ENCODE data around the gene SLC19A2. TPM values are rescaled to one million over a fixed set of nuclear protein-coding genes. Genes with fewer than 3 reads are reported as not detected.
"Not testable (repeated sequence)": the region's sequence is repeated elsewhere in the genome, so short reads cannot be mapped to it uniquely, and the experiment has no call there.

SLC19A2 gene
- total and polyA plus RNA-seq, 3 experiments from 2014 or later, result 0.62 to 9.3 (median 8.3) TPM

DNA sequence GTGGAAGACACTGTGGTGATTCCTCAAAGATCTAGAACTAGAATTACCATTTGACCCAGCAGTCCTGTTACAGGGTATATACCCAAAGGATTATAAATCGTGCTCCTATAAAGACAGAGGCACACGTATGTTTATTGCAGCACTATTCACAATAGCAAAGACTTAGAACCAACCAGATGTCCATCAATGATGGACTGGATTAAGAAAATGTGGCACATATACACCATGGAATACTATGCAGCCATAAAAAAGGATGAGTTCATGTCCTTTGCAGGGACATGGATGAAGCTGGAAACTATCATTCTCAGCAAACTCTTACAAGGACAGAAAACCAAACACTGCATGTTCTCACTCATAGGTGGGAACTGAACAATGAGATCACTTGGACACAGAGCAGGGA, 17.9 kb upstream of the SLC19A2 start:
- peaks cover 4 to 16% of the 10 kb centered on the region in 2 donors for H3K27me3 Mint-ChIP-seq
- H3K4me3 ChIP-seq (ENCODE audit: low read length); CTCF ChIA-PET; H3K9me3 Mint-ChIP-seq; DNase-seq; POLR2A ChIA-PET; H3K36me3 ChIP-seq (ENCODE audit: insufficient read depth, low read length); H3K27ac Mint-ChIP-seq; H3K4me3 Mint-ChIP-seq; H3K4me1 ChIP-seq (ENCODE audit: insufficient read depth, low read length); H3K27me3 ChIP-seq (ENCODE audit: insufficient read depth, low read length, poor library complexity, severe bottlenecking); H3K36me3 Mint-ChIP-seq; H3K9me3 ChIP-seq (ENCODE audit: low read length); H3K27ac ChIP-seq (ENCODE audit: low read depth, low read length): not testable (repeated sequence)
- H3K4me1 Mint-ChIP-seq, result peaks cover 8 to 12% (median 9%) of the 10 kb centered on the region in 3 donors

GRCh38 chr1:169499807-169500206, 14.1 kb upstream of the SLC19A2 start:
- H3K9me3 Mint-ChIP-seq, result peaks cover 0 to 8% (median 0%) of the 10 kb centered on the region in 5 donors
- no peak overlapping the region for H3K4me3 ChIP-seq (ENCODE audit: low read length)
- H3K27me3 ChIP-seq (ENCODE audit: insufficient read depth, low read length, poor library complexity, severe bottlenecking), result no peaks in the 10 kb centered on the region
- H3K4me1 ChIP-seq (ENCODE audit: insufficient read depth, low read length), result no peaks in the 10 kb centered on the region
- H3K36me3 Mint-ChIP-seq, result peaks cover 0 to 15% (median 4%) of the 10 kb centered on the region in 3 donors
- no peak overlapping the region for H3K4me3 Mint-ChIP-seq
- H3K4me1 Mint-ChIP-seq, result no peaks in the 10 kb centered on the region
- no peaks in the 10 kb centered on the region for H3K9me3 ChIP-seq (ENCODE audit: low read length)
- H3K27me3 Mint-ChIP-seq, result peaks cover 12 to 33% of the 10 kb centered on the region in 2 donors
- no peak overlapping the region for H3K27ac Mint-ChIP-seq
- no peak overlapping the region for H3K27ac ChIP-seq (ENCODE audit: low read depth, low read length)
- no peaks in the 10 kb centered on the region for H3K36me3 ChIP-seq (ENCODE audit: insufficient read depth, low read length)
- no peak for DNase-seq
- ChIA-PET POLR2A (no interaction called here), CTCF (no interaction called here)

- Histone ChIP-seq H3K4me3 (ENCODE audit: low read length) (no peak overlapping the region), H3K36me3 (ENCODE audit: insufficient read depth, low read length) (no peaks in the 10 kb centered on the region), H3K27me3 (ENCODE audit: insufficient read depth, low read length, poor library complexity, severe bottlenecking) (no peaks in the 10 kb centered on the region), H3K9me3 (ENCODE audit: low read length) (no peaks in the 10 kb centered on the region), H3K27ac (ENCODE audit: low read depth, low read length) (no peak overlapping the region), H3K4me1 (ENCODE audit: insufficient read depth, low read length) (no peaks in the 10 kb centered on the region)
- POLR2A ChIA-PET, result no interaction called here
- Mint-ChIP-seq H3K27ac (no peak overlapping the region), H3K4me1 (no peaks in the 10 kb centered on the region), H3K4me3 (no peak overlapping the region), H3K36me3 (peaks cover 0 to 15% (median 4%) of the 10 kb centered on the region in 3 donors), H3K9me3 (peaks cover 0 to 8% (median 0%) of the 10 kb centered on the region in 5 donors), H3K27me3 (peaks cover 13 to 37% of the 10 kb centered on the region in 2 donors)
- no peak for DNase-seq
- CTCF ChIA-PET, result no interaction called here
Measured at GRCh38 chr1:169497317-169497716, 11.6 kb upstream of the SLC19A2 start.

DNA sequence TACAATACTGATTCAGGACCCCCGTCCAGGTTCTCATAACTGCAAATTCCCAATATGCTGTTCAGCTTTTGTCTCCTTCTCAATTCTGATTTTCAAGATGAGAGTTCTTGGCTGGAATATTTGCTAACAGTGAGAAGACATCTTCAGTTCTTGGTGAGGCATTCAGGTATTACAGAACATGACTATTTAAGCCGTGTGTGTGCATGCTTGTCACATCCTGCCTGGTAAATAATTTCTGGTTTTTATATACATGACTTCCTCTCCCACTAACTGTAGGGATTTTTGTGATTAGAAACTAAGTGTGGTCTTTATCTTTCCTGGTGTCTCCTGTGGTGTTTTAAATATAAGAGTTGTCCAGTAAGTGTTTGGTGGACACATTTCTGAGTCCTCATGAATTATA, 10.2 kb upstream of the SLC19A2 start:
- DNase-seq, result no peak
- POLR2A ChIA-PET, result no interaction called here
- Histone ChIP-seq H3K27ac (ENCODE audit: low read depth, low read length) (no peak overlapping the region), H3K27me3 (ENCODE audit: insufficient read depth, low read length, poor library complexity, severe bottlenecking) (no peaks in the 10 kb centered on the region), H3K4me3 (ENCODE audit: low read length) (no peak overlapping the region), H3K36me3 (ENCODE audit: insufficient read depth, low read length) (no peaks in the 10 kb centered on the region), H3K4me1 (ENCODE audit: insufficient read depth, low read length) (no peaks in the 10 kb centered on the region), H3K9me3 (ENCODE audit: low read length) (no peaks in the 10 kb centered on the region)
- peaks cover 0 to 15% (median 4%) of the 10 kb centered on the region in 3 donors for H3K36me3 Mint-ChIP-seq
- H3K4me1 Mint-ChIP-seq, result no peaks in the 10 kb centered on the region
- H3K9me3 Mint-ChIP-seq, result peaks cover 0 to 8% (median 0%) of the 10 kb centered on the region in 5 donors
- peaks cover 13 to 40% of the 10 kb centered on the region in 2 donors for H3K27me3 Mint-ChIP-seq
- no peak overlapping the region for H3K4me3 Mint-ChIP-seq
- H3K27ac Mint-ChIP-seq, result no peak overlapping the region
- CTCF ChIA-PET, result interaction anchor here (1.4 kb wide), 1 partner anchor 50 kb away, joined by 3 read pairs; no protein-coding TSS in a partner anchor

DNA sequence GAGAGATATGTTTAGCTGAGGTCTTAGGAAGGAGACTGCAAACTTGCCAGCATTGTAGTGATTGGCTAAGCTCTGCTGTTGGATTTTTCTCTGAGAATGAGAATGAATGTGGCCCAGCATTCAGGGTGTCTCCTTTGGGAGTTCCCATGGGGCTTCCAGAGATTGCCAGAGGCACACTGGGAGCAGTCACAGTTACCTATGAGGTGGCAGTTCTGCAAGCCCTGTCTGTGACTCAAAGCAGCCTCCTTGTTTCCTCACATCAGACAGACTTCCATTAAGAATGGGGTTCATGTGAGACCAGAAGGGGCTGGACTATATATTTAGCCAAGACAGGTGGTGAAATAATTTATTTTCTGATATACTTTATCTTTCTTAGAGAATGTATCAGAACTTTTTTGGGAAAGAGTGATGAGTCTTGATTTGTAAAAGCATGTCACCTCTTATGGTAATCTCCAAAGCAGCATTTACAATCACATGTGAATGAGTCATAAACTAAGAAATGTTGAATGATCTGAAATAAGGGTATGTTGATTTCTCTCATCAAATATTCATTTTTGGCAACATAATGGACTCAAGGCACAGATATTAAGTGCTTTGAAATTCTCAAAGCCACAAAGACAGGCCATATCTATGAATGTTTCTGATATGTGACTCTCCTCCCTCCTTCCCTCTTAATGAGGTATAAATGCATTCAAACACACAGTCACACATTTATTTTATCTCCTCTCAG, 9.5 kb upstream of the SLC19A2 start:
- ChIA-PET CTCF (interaction anchor here (1.4 kb wide), 1 partner anchor 51 kb away, joined by 3 read pairs; no protein-coding TSS in a partner anchor), POLR2A (no interaction called here)
- Mint-ChIP-seq H3K9me3 (peaks cover 0 to 8% (median 0%) of the 10 kb centered on the region in 5 donors), H3K4me3 (no peak overlapping the region), H3K36me3 (peaks cover 0 to 15% (median 3%) of the 10 kb centered on the region in 3 donors), H3K4me1 (no peaks in the 10 kb centered on the region), H3K27ac (no peak overlapping the region), H3K27me3 (peaks cover 13 to 36% of the 10 kb centered on the region in 2 donors)
- Histone ChIP-seq H3K36me3 (ENCODE audit: insufficient read depth, low read length) (no peaks in the 10 kb centered on the region), H3K4me1 (ENCODE audit: insufficient read depth, low read length) (no peaks in the 10 kb centered on the region), H3K27ac (ENCODE audit: low read depth, low read length) (no peak overlapping the region), H3K27me3 (ENCODE audit: insufficient read depth, low read length, poor library complexity, severe bottlenecking) (no peaks in the 10 kb centered on the region), H3K9me3 (ENCODE audit: low read length) (no peaks in the 10 kb centered on the region), H3K4me3 (ENCODE audit: low read length) (no peak overlapping the region)
- DNase-seq, result no peak

DNA sequence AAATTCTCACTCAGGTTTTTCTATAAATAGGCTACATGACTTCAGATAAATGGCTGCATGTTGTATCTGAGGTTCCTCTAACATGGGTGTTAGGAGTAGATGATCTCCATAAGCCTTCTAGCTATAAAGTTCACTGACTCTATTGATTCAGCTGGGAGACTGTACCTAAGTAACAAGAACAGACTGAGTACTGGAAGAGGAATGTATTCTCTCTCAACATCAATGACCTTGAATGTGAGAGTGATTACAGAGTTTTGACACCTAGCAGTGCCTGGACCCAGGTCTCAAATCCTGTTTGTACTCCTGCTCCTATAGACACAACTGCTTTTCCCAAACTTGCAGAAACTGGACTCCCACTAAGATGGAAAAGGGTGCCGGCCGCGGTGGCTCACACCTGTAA, 8.6 kb upstream of the SLC19A2 start:
- H3K27ac ChIP-seq (ENCODE audit: low read depth, low read length), result no peak overlapping the region
- H3K27me3 Mint-ChIP-seq, result peaks cover 15 to 27% of the 10 kb centered on the region in 2 donors
- H3K27me3 ChIP-seq (ENCODE audit: insufficient read depth, low read length, poor library complexity, severe bottlenecking), result no peaks in the 10 kb centered on the region
- ChIA-PET CTCF (no interaction called here), POLR2A (no interaction called here)
- no peaks in the 10 kb centered on the region for H3K4me1 Mint-ChIP-seq
- H3K4me3 Mint-ChIP-seq, result no peak overlapping the region
- H3K9me3 Mint-ChIP-seq, result peaks cover 0 to 8% (median 0%) of the 10 kb centered on the region in 5 donors
- H3K36me3 Mint-ChIP-seq, result peaks cover 0 to 8% (median 3%) of the 10 kb centered on the region in 3 donors
- no peaks in the 10 kb centered on the region for H3K4me1 ChIP-seq (ENCODE audit: insufficient read depth, low read length)
- H3K9me3 ChIP-seq (ENCODE audit: low read length), result no peaks in the 10 kb centered on the region
- DNase-seq, result no peak
- no peak overlapping the region for H3K4me3 ChIP-seq (ENCODE audit: low read length)
- H3K27ac Mint-ChIP-seq, result no peak overlapping the region
- H3K36me3 ChIP-seq (ENCODE audit: insufficient read depth, low read length), result no peaks in the 10 kb centered on the region

DNA sequence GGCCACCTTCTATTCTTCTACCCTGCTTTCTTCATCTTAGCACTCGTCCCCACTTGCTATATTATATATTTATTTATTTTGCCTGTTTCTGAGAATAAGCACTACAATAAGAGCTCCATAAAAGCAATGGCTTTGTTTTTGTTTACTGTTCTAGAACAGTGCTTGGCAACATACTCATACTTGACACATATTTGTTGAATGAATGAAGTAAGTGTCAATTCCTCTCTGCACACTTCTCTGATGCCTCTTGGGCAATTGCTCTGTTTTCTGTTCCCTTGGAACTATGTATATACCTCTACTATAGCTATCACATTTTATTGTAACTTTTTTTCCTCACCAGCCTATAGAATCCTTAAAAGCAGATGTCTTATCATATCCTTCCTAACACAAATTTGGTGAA, 7.5 kb upstream of the SLC19A2 start:
- H3K4me3 Mint-ChIP-seq, result no peak overlapping the region
- no peak overlapping the region for H3K27ac ChIP-seq (ENCODE audit: low read depth, low read length)
- ChIA-PET POLR2A (no interaction called here), CTCF (interaction anchor here (1.1 kb wide), 1 partner anchor 56 kb away, joined by 3 read pairs; no protein-coding TSS in a partner anchor)
- H3K4me1 Mint-ChIP-seq, result no peaks in the 10 kb centered on the region
- H3K9me3 ChIP-seq (ENCODE audit: low read length), result no peaks in the 10 kb centered on the region
- DNase-seq, result no peak
- H3K4me1 ChIP-seq (ENCODE audit: insufficient read depth, low read length), result no peaks in the 10 kb centered on the region
- H3K27me3 Mint-ChIP-seq, result peaks cover 13 to 21% of the 10 kb centered on the region in 2 donors
- no peaks in the 10 kb centered on the region for H3K36me3 ChIP-seq (ENCODE audit: insufficient read depth, low read length)
- H3K9me3 Mint-ChIP-seq, result peaks cover 0 to 5% (median 0%) of the 10 kb centered on the region in 5 donors
- H3K27ac Mint-ChIP-seq, result no peak overlapping the region
- H3K36me3 Mint-ChIP-seq, result peaks cover 0 to 3% (median 2%) of the 10 kb centered on the region in 3 donors
- H3K27me3 ChIP-seq (ENCODE audit: insufficient read depth, low read length, poor library complexity, severe bottlenecking), result no peaks in the 10 kb centered on the region
- no peak overlapping the region for H3K4me3 ChIP-seq (ENCODE audit: low read length)

DNA sequence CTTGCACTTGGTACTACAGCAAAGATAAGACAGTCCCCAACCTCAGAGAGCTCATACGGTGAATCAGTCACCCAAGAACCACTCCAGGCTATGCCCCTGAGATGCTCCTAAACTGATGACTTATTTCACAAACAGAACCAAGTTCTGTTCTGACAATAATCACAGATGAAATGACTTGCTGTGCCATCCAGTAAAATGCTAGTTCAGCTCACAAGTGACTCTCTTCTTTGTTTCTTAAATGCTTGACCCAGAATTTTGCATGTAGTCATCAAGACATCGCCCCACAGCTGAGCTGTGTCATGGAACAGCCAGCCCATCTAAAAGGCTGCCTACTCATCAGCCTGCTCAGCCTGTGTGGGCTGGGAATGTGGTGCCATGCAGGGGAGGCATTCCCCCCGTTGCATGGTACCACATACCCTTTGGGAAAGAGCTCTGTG, 6.1 kb upstream of the SLC19A2 start:
- ChIA-PET POLR2A (no interaction called here), CTCF (interaction anchor here (0.7 kb wide), 1 partner anchor 54 kb away, joined by 3 read pairs; no protein-coding TSS in a partner anchor)
- Histone ChIP-seq H3K9me3 (ENCODE audit: low read length) (no peaks in the 10 kb centered on the region), H3K27ac (ENCODE audit: low read depth, low read length) (no peak overlapping the region), H3K27me3 (ENCODE audit: insufficient read depth, low read length, poor library complexity, severe bottlenecking) (no peaks in the 10 kb centered on the region), H3K36me3 (ENCODE audit: insufficient read depth, low read length) (no peaks in the 10 kb centered on the region), H3K4me3 (ENCODE audit: low read length) (no peak overlapping the region), H3K4me1 (ENCODE audit: insufficient read depth, low read length) (peaks cover under 1% of the 10 kb centered on the region)
- Mint-ChIP-seq H3K4me1 (peaks cover under 1 to 2% (median under 1%) of the 10 kb centered on the region in 3 donors), H3K36me3 (no peaks in the 10 kb centered on the region), H3K27ac (no peak overlapping the region), H3K9me3 (no peaks in the 10 kb centered on the region), H3K27me3 (peaks cover 10 to 15% of the 10 kb centered on the region in 2 donors), H3K4me3 (no peak overlapping the region)
- DNase-seq, result no peak
